Vagina (tissue), 2 donors: Measurements from ENCODE around the gene PRRG1. TPM values are rescaled to one million over a fixed set of nuclear protein-coding genes. Genes with fewer than 3 reads are reported as not detected.

ENCODE experiments used
- DNase-seq, 2 donors: peaks; one replicate each; pipeline ENCODE4 v3.0.0-alpha.2; 2017; ENCODE audit errors: extremely low spot score in 2 of 2
- H3K27ac ChIP-seq: fragments of 200-600 bp; sonication (generic); one replicate; pipeline ENCODE4 v1.5.1; 2019
- H3K27me3 ChIP-seq: fragments of 200-600 bp; sonication (generic); one replicate; pipeline ENCODE4 v1.5.1; 2019
- H3K36me3 ChIP-seq, 2 donors: fragments of 200-600 bp; sonication (generic); one replicate each; pipeline ENCODE4 v1.5.1; 2017 to 2019
- H3K4me1 ChIP-seq: fragments of 200-600 bp; sonication (generic); one replicate; pipeline ENCODE4 v1.5.1; 2019
- H3K4me3 ChIP-seq, 2 donors: fragments of 200-600 bp; sonication (generic); 1 replicate in 1 of 2; 2 replicates in 1 of 2; pipeline ENCODE4 v1.5.1; 2016 to 2019
- H3K9me3 ChIP-seq: fragments of 200-600 bp; sonication (generic); one replicate; pipeline ENCODE4 v1.5.1; 2019
- CTCF ChIP-seq, 3 experiments: fragments of 450-650 bp in 2 of 3; fragments of 200-600 bp in 1 of 3; sonication (generic) in 1 of 3; IDR thresholded peaks; one replicate each; pipeline ENCODE4 v1.5.1; 2017 to 2019; ENCODE audit warnings: antibody characterized with exemption in 3 of 3, mild to moderate bottlenecking in 2 of 3, moderate library complexity in 2 of 3
- POLR2A ChIP-seq, 2 donors: fragments of 450-650 bp; IDR thresholded peaks; one replicate each; pipeline ENCODE4 v1.6.1; 2017; ENCODE audit warnings: antibody characterized with exemption in 2 of 2, mild to moderate bottlenecking in 2 of 2, moderate library complexity in 2 of 2
- POLR2AphosphoS5 ChIP-seq, 2 donors: sonication (generic); formaldehyde crosslinking; IDR thresholded peaks; one replicate each; pipeline ENCODE4 v1.9.0; 2017; ENCODE audit warnings: antibody characterized with exemption in 2 of 2, mild to moderate bottlenecking in 2 of 2, low read depth in 1 of 2; ENCODE audit not compliant: insufficient read depth in 1 of 2
- intact Hi-C: fragments of 100-400 bp; cut with DNase I; formaldehyde crosslinking; loops from one replicate; pipeline ENCODE4 v1.15.1; 2023
- total RNA-seq: library from RNA; depleted of rRNA; stranded (reverse); fragments of >200 nt; gene quantifications from one replicate; pipeline ENCODE4 v1.2.3, GENCODE V29; 2016

The PRRG1 gene
- total RNA-seq, 1 donor from 2014 or later, result 9.8 TPM

- no peaks in the 10 kb centered on the region for H3K9me3 ChIP-seq
- no peak overlapping the region for H3K4me3 ChIP-seq
- H3K4me1 ChIP-seq, result no peaks in the 10 kb centered on the region
- intact Hi-C loops, result no loop called here
- TF ChIP-seq POLR2AphosphoS5 (IDR thresholded peaks at IDR 0.05; ENCODE audit: insufficient read depth in 1 of 2, low read depth in 1 of 2), result no peak
- TF ChIP-seq CTCF (IDR thresholded peaks at IDR 0.05), result no peak
- TF ChIP-seq POLR2A (IDR thresholded peaks at IDR 0.05), result no peak
- H3K27me3 ChIP-seq, result no peaks in the 10 kb centered on the region
- H3K27ac ChIP-seq, result no peak overlapping the region
- H3K36me3 ChIP-seq, result no peaks in the 10 kb centered on the region
- DNase-seq, result no peak
Observed at GRCh38 chrX:37434362-37434761, 85.2 kb downstream of the PRRG1 start.

GRCh38 chrX:37437160-37437559 lies 88.0 kb downstream of the PRRG1 start:
- no peaks in the 10 kb centered on the region for H3K27me3 ChIP-seq
- intact Hi-C loops, result no loop called here
- H3K27ac ChIP-seq, result no peak overlapping the region
- H3K9me3 ChIP-seq, result no peaks in the 10 kb centered on the region
- H3K36me3 ChIP-seq, result no peaks in the 10 kb centered on the region
- no peak overlapping the region for H3K4me3 ChIP-seq
- no peaks in the 10 kb centered on the region for H3K4me1 ChIP-seq
- TF ChIP-seq CTCF (IDR thresholded peaks at IDR 0.05) (no peak), POLR2A (IDR thresholded peaks at IDR 0.05) (no peak), POLR2AphosphoS5 (IDR thresholded peaks at IDR 0.05; ENCODE audit: insufficient read depth in 1 of 2, low read depth in 1 of 2) (no peak)
- no peak for DNase-seq

GRCh38 chrX:37441377-37441776 lies 92.2 kb downstream of the PRRG1 start:
- intact Hi-C loops, result no loop called here

GRCh38 chrX:37445182-37445581 lies 96.0 kb downstream of the PRRG1 start:
- intact Hi-C loops, result no loop called here
- Histone ChIP-seq H3K9me3 (no peaks in the 10 kb centered on the region), H3K4me1 (no peaks in the 10 kb centered on the region), H3K27ac (no peak overlapping the region), H3K27me3 (no peaks in the 10 kb centered on the region), H3K36me3 (no peaks in the 10 kb centered on the region), H3K4me3 (no peak overlapping the region)
- no peak for DNase-seq
- TF ChIP-seq CTCF (IDR thresholded peaks at IDR 0.05) (no peak), POLR2AphosphoS5 (IDR thresholded peaks at IDR 0.05; ENCODE audit: insufficient read depth in 1 of 2, low read depth in 1 of 2) (no peak), POLR2A (IDR thresholded peaks at IDR 0.05) (no peak)

More at GRCh38 chrX:37441377-37441776, 92.2 kb downstream of the PRRG1 start:
- Histone ChIP-seq H3K27ac (no peak overlapping the region), H3K4me1 (no peaks in the 10 kb centered on the region), H3K4me3 (no peak overlapping the region), H3K36me3 (no peaks in the 10 kb centered on the region), H3K9me3 (no peaks in the 10 kb centered on the region), H3K27me3 (no peaks in the 10 kb centered on the region)
- no peak for DNase-seq
- TF ChIP-seq POLR2AphosphoS5 (IDR thresholded peaks at IDR 0.05; ENCODE audit: insufficient read depth in 1 of 2, low read depth in 1 of 2) (no peak), CTCF (IDR thresholded peaks at IDR 0.05) (no peak), POLR2A (IDR thresholded peaks at IDR 0.05) (no peak)

GRCh38 chrX:37453821-37454220 lies 104.7 kb downstream of the PRRG1 start:
- no peak for DNase-seq
- no peak overlapping the region for H3K4me3 ChIP-seq
- no peak overlapping the region for H3K27ac ChIP-seq
- intact Hi-C loops, result no loop called here
- no peaks in the 10 kb centered on the region for H3K9me3 ChIP-seq
- no peaks in the 10 kb centered on the region for H3K36me3 ChIP-seq
- no peaks in the 10 kb centered on the region for H3K4me1 ChIP-seq
- no peaks in the 10 kb centered on the region for H3K27me3 ChIP-seq
- TF ChIP-seq POLR2AphosphoS5 (IDR thresholded peaks at IDR 0.05; ENCODE audit: insufficient read depth in 1 of 2, low read depth in 1 of 2) (no peak), CTCF (IDR thresholded peaks at IDR 0.05) (no peak), POLR2A (IDR thresholded peaks at IDR 0.05) (no peak)
